Mesodermal cell (in vitro differentiated cells): Measurements from ENCODE around the gene C1QTNF3.
"Not testable (repeated sequence)": the region's sequence is repeated elsewhere in the genome, so short reads cannot be mapped to it uniquely, and the experiment has no call there.

Experiments used
- H3K27ac ChIP-seq: 2 replicates; pipeline ENCODE4 v1.7.0; 2013; ENCODE audit warnings: mild to moderate bottlenecking, low read depth, low read length, moderate library complexity; ENCODE audit not compliant: severe bottlenecking
- H3K36me3 ChIP-seq: 2 replicates; pipeline ENCODE4 v1.7.1; 2013; ENCODE audit warnings: mild to moderate bottlenecking, low read length, moderate library complexity; ENCODE audit not compliant: control insufficient read depth, insufficient read depth
- H3K4me1 ChIP-seq: one replicate; pipeline ENCODE4 v1.7.1; 2013; ENCODE audit warnings: mild to moderate bottlenecking, low read length; ENCODE audit not compliant: insufficient read depth, control insufficient read depth, poor library complexity, severe bottlenecking
- H3K4me3 ChIP-seq: 2 replicates; pipeline ENCODE4 v1.7.0; 2013; ENCODE audit warnings: low read length, control low read depth, mild to moderate bottlenecking; ENCODE audit not compliant: insufficient read depth, poor library complexity, severe bottlenecking; ENCODE audit errors: extremely low read depth
- H3K9me3 ChIP-seq: 2 replicates; pipeline ENCODE4 v1.7.1; 2013; ENCODE audit warnings: mild to moderate bottlenecking, low read length, moderate library complexity; ENCODE audit not compliant: control insufficient read depth
- WGBS, 2 experiments: methylation state at CpG; one replicate each; pipeline ENCODE4 v1.1.5; 2013; ENCODE audit warnings: missing lambda C conversion rate in 2 of 2; ENCODE audit not compliant: insufficient coverage in 2 of 2; 5-methylcytosine and 5-hydroxymethylcytosine counted together

Gene C1QTNF3

DNA sequence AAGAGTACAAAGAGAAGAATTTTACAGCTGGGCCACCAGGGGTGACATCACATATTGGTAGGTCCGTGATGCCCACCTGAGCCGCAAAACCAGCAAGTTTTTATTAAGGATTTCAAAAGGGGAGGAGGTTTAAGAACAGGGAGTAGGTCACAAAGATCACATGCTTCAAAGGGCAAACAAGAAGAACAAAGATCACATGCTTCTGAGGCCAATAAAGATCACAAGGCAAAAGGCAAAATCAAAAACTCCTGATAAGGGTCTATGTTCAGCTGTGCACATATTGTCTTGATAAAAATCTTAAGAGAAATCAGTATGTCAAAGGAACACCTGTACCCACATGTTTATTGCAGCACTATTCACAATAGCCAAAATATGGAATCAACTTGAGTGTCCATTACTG is 32.9 kb downstream of the C1QTNF3 start:
- H3K9me3 ChIP-seq, H3K27ac ChIP-seq, H3K4me1 ChIP-seq, H3K4me3 ChIP-seq, H3K36me3 ChIP-seq: not testable (repeated sequence)
- 90 to 91% methylated on average over 2 of the region's 2 CpGs for WGBS, 2 experiments

GRCh38 chr5:34009610-34010009 is 33.4 kb downstream of the C1QTNF3 start:
- Histone ChIP-seq H3K4me3 (no peak overlapping the region), H3K36me3 (peaks cover 4% of the 10 kb centered on the region), H3K9me3 (no peaks in the 10 kb centered on the region), H3K4me1 (peaks cover 4% of the 10 kb centered on the region), H3K27ac (no peak overlapping the region)
- no CpG with 5 or more reads among the region's 1 CpG for WGBS, 2 experiments

DNA sequence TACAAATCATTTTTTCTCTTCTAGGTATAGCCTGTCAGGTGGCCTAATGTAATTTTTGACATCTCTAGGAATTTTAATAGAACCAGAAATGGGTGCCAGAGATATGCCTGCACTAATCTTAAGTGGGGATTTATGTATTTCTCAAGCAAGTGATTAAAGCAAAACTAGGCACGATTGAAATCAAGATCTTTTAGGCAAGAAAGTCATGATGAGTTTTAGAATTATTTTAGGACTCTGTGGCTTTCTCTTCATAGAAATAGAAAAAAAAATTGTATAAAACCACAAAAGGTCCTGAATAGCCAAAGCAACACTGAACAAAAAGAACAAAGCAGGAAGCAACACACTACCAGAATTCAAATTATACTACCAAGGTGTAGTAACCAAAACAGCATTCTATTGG is 34.2 kb downstream of the C1QTNF3 start:
- whole genome bisulfite sequencing, 2 experiments, result 100% methylated on average over 1 of the region's 1 CpG; no CpG with 5 or more reads in 1 of the 2 experiments
- Histone ChIP-seq H3K9me3 (no peaks in the 10 kb centered on the region), H3K36me3 (peaks cover 11% of the 10 kb centered on the region), H3K27ac (peak overlapping the region; percentile 94), H3K4me1 (peaks cover 4% of the 10 kb centered on the region), H3K4me3 (peak overlapping the region; percentile 63)

DNA sequence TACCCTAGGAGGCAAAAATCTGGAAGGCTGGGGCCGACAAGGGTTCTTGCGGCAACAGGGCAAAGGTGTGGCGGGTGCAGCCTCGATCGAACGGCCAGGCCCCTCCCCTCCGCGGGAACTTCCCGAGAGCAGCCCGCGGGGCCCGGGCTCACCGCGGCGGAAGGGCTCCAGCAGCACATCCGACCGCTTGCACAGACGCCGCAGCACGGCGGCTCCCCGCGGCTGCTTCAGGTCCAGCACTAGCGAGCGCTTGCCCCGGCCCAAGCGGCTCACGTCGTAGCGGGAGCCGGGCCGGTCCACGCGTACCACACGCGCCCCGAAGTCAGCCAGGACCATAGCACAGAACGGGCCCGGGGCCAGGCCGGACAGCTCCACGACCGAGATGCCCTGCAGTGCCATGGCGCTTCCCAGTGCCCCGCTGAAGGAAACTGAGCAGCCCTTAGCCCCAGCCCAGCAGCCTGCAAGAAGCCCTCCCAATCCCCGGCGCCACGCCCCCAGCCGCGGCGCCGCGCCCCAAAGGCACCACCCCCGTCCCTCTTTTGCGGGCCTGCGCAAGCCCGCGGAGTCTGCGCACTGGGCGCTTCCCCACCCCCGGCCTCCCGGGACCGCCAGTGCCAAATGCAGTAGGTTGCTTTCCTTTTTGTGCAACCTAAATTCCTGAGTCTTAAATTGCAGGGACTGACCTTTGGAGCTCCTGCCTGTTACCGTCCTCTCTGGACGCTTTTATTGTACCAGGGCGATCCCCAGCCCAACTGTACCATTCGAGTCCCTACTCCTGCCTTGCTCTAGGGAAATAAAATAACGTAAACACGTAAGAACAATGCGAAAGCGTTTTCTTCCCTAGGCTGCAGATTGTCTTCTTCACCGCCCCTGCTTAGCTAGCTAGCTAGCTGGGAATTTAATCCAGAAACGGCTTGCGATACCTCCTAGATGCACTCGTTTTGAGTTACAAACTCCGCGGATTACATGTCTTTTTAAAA is 35.1 kb downstream of the C1QTNF3 start, which contains the start of gene AMACR:
AMACR (minus strand) TSS at position 430 of the 980 bp plus-strand sequence; CDS start at position 399, 31 bp downstream.
- H3K36me3 ChIP-seq, result peaks cover 11% of the 10 kb centered on the region
- WGBS, 2 experiments, result 0 to 1% methylated on average over 64 to 66 of the region's 76 CpGs

DNA sequence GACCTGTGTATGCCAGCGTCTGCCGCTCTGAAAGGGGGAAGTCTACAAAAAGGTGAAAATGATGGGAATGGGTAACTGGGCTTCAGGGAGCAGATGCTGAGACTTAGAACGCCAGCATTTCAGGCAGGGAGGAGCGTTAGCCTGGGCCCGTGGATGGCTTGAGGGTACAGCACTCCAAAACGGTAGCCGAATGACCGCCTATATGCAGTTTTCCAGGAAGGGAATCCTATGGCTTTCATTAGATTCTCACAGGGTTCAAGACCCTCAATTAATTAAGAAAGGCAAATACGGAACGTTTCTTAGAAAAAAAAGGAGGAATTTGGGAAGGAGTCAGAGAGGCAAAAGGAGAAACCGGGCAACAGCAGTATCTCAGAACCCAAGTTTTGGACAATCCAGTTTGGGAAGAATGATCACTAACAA is 35.8 kb downstream of the C1QTNF3 start:
- WGBS, 2 experiments, result 34 to 44% methylated on average over 6 to 11 of the region's 11 CpGs
- Histone ChIP-seq H3K4me3 (peak overlapping the region; percentile 63), H3K4me1 (peaks cover 4% of the 10 kb centered on the region), H3K36me3 (peaks cover 11% of the 10 kb centered on the region), H3K27ac (peak overlapping the region; percentile 94), H3K9me3 (no peaks in the 10 kb centered on the region)

More for the DNA sequence above, 35.1 kb downstream of the C1QTNF3 start, which contains the start of gene AMACR:
- no peaks in the 10 kb centered on the region for H3K9me3 ChIP-seq
- H3K27ac ChIP-seq, result peak within 1 kb of the TSS; percentile 94
- H3K4me1 ChIP-seq, result peaks cover 4% of the 10 kb centered on the region
- H3K4me3 ChIP-seq, result peak within 1 kb of the TSS; percentile 63

- H3K36me3 ChIP-seq, result peaks cover 11% of the 10 kb centered on the region
- H3K9me3 ChIP-seq, result no peaks in the 10 kb centered on the region
- WGBS, 2 experiments, result 100% methylated on average over 1 of the region's 4 CpGs; no CpG with 5 or more reads in 1 of the 2 experiments
- peaks cover 4% of the 10 kb centered on the region for H3K4me1 ChIP-seq
- H3K4me3 ChIP-seq, result no peak overlapping the region
- no peak overlapping the region for H3K27ac ChIP-seq
Measured at GRCh38 chr5:34005681-34006080, 37.3 kb downstream of the C1QTNF3 start.

- Histone ChIP-seq H3K27ac (no peak overlapping the region), H3K4me1 (peaks cover 4% of the 10 kb centered on the region), H3K36me3 (peaks cover 11% of the 10 kb centered on the region), H3K9me3 (no peaks in the 10 kb centered on the region), H3K4me3 (no peak overlapping the region)
- 100% methylated on average over 1 of the region's 4 CpGs; no CpG with 5 or more reads in 1 of the 2 experiments for whole genome bisulfite sequencing, 2 experiments
Measured at GRCh38 chr5:34005211-34005610, 37.8 kb downstream of the C1QTNF3 start.

- H3K27ac ChIP-seq, result no peak overlapping the region
- no peak overlapping the region for H3K4me3 ChIP-seq
- WGBS, 2 experiments, result 86% methylated on average over 1 of the region's 4 CpGs; no CpG with 5 or more reads in 1 of the 2 experiments
- peaks cover 2% of the 10 kb centered on the region for H3K4me1 ChIP-seq
- no peaks in the 10 kb centered on the region for H3K9me3 ChIP-seq
- H3K36me3 ChIP-seq, result peaks cover 11% of the 10 kb centered on the region
Measured at GRCh38 chr5:34003941-34004340, 39.1 kb downstream of the C1QTNF3 start.

- Histone ChIP-seq H3K9me3 (no peaks in the 10 kb centered on the region), H3K36me3 (peaks cover 15% of the 10 kb centered on the region), H3K4me3 (no peak overlapping the region), H3K27ac (no peak overlapping the region), H3K4me1 (no peaks in the 10 kb centered on the region)
- WGBS, 2 experiments, result 89 to 95% methylated on average over 7 to 10 of the region's 10 CpGs
Measured at GRCh38 chr5:34002629-34003328, 40.2 kb downstream of the C1QTNF3 start.

DNA sequence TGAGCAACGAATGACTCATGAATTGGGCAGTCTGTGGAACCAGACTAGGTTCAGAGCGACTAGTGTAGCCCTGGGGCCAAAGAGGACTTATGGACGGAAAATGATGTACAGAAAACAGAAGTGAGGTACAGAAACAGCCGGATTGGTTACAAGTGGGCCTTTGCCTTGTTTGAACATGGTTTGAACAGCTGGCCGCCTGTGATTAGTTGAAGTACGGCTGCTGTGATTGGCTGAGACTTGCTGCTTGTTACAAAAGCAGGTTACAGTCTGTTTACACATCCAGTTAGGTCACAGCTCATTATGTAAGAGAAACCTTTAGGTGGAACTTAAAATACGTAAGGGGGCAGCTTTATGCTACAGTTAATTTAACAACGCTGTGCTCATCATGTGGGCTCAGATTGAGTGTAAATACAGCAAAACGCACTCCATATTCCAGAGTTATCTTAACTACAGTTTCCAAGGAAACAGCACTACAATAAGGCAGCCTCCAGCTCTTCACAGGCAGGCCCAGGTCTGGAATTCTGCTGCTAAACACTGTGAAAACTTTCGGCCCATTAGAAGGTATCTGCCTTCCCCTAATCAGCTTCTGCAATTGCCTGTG is 41.7 kb downstream of the C1QTNF3 start:
- Histone ChIP-seq H3K4me3 (no peak overlapping the region), H3K4me1 (no peaks in the 10 kb centered on the region), H3K9me3 (no peaks in the 10 kb centered on the region), H3K27ac (peak overlapping the region; percentile 65), H3K36me3 (peaks cover 18% of the 10 kb centered on the region)
- 89% methylated on average over 7 to 10 of the region's 10 CpGs for WGBS, 2 experiments
